Measurements from ENCODE around the gene ZNF92. TPM values are rescaled to one million over a fixed set of nuclear protein-coding genes. Genes with fewer than 3 reads are reported as not detected.
"Not testable (repeated sequence)": the region's sequence is repeated elsewhere in the genome, so short reads cannot be mapped to it uniquely, and the experiment has no call there.

Gene ZNF92
- total RNA-seq, 8 experiments from 2014 or later: 4.3 to 27.8 (median 16.0) TPM

- 29 to 80% (median 69%) methylated on average over 1 to 3 of the region's 3 CpGs; no CpG with 5 or more reads in 4 of the 10 experiments for WGBS, 10 experiments
- no peak for ATAC-seq (replicated peaks in 6 of 8)
- in situ Hi-C loops (cut with MboI; ENCODE audit: low pct_unique_long_range_greater_than_20kb in 2 of 9, low sequenced_read_pairs in 9 of 9, unreplicated experiment in 9 of 9): loop anchor here in 1 of 9 experiments (25.0 kb wide), 1 partner anchor 97 kb away; no protein-coding TSS in a partner anchor
- H3K4me1 ChIP-seq (replicated peaks in 1 of 2): no peaks in the 10 kb centered on the region
- no peak overlapping the region for H3K27ac ChIP-seq
- H3K4me3 ChIP-seq: no peak overlapping the region
Measured at GRCh38 chr7:65434307-65434706, 60.7 kb downstream of the ZNF92 start.

- no peaks in the 10 kb centered on the region for H3K4me1 ChIP-seq (replicated peaks in 1 of 2)
- in situ Hi-C loops (cut with MboI; ENCODE audit: low pct_unique_long_range_greater_than_20kb in 2 of 9, low sequenced_read_pairs in 9 of 9, unreplicated experiment in 9 of 9): loop anchor here in 1 of 9 experiments (25.0 kb wide), 1 partner anchor 99 kb away; no protein-coding TSS in a partner anchor
- no peak overlapping the region for H3K27ac ChIP-seq
- no peak overlapping the region for H3K4me3 ChIP-seq
- no peak for ATAC-seq (replicated peaks in 6 of 8)
Measured at GRCh38 chr7:65436163-65436562, 62.5 kb downstream of the ZNF92 start.

- 0 to 47% (median 17%) methylated on average over 1 to 2 of the region's 2 CpGs; no CpG with 5 or more reads in 5 of the 10 experiments for WGBS, 10 experiments
- in situ Hi-C loops (cut with MboI; ENCODE audit: low pct_unique_long_range_greater_than_20kb in 2 of 9, low sequenced_read_pairs in 9 of 9, unreplicated experiment in 9 of 9): loop anchor here in 1 of 9 experiments (25.0 kb wide), 1 partner anchor 101 kb away; no protein-coding TSS in a partner anchor
- ATAC-seq (replicated peaks in 6 of 8): peak in 5 of 8 experiments; percentile 58 to 100 (median 91)
- Histone ChIP-seq H3K4me1 (replicated peaks in 1 of 2) (no peaks in the 10 kb centered on the region), H3K4me3 (no peak overlapping the region), H3K27ac (no peak overlapping the region)
Measured at GRCh38 chr7:65438598-65438997, 64.9 kb downstream of the ZNF92 start.

- Histone ChIP-seq H3K4me1 (replicated peaks in 1 of 2) (no peaks in the 10 kb centered on the region), H3K4me3 (no peak overlapping the region), H3K27ac (no peak overlapping the region)
- in situ Hi-C loops (cut with MboI; ENCODE audit: low pct_unique_long_range_greater_than_20kb in 2 of 9, low sequenced_read_pairs in 9 of 9, unreplicated experiment in 9 of 9): loop anchor here in 1 of 9 experiments (25.0 kb wide), 1 partner anchor 104 kb away; no protein-coding TSS in a partner anchor
- ATAC-seq (replicated peaks in 6 of 8): no peak
Measured at GRCh38 chr7:65441010-65441409, 67.4 kb downstream of the ZNF92 start.

- Histone ChIP-seq H3K4me1 (replicated peaks in 1 of 2) (no peaks in the 10 kb centered on the region), H3K27ac (no peak overlapping the region), H3K4me3 (no peak overlapping the region)
- WGBS, 10 experiments: 80 to 100% methylated on average over 1 of the region's 1 CpG; no CpG with 5 or more reads in 8 of the 10 experiments
- ATAC-seq (replicated peaks in 6 of 8): peak in 2 of 8 experiments; percentile 22 to 62
- in situ Hi-C loops (cut with MboI; ENCODE audit: low pct_unique_long_range_greater_than_20kb in 2 of 9, low sequenced_read_pairs in 9 of 9, unreplicated experiment in 9 of 9): loop anchor here in 1 of 9 experiments (25.0 kb wide), 1 partner anchor 107 kb away; no protein-coding TSS in a partner anchor
Measured at GRCh38 chr7:65444205-65444842, 70.7 kb downstream of the ZNF92 start.

- in situ Hi-C loops (cut with MboI; ENCODE audit: low pct_unique_long_range_greater_than_20kb in 2 of 9, low sequenced_read_pairs in 9 of 9, unreplicated experiment in 9 of 9): loop anchor here in 1 of 9 experiments (25.0 kb wide), 1 partner anchor 108 kb away; no protein-coding TSS in a partner anchor
- no peak overlapping the region for H3K27ac ChIP-seq
- no peak overlapping the region for H3K4me3 ChIP-seq
- WGBS, 10 experiments: 0 to 100% (median 47%) methylated on average over 1 to 4 of the region's 4 CpGs; no CpG with 5 or more reads in 4 of the 10 experiments
- ATAC-seq (replicated peaks in 6 of 8): peak in 1 of 8 experiments; percentile 41
- H3K4me1 ChIP-seq (replicated peaks in 1 of 2): no peaks in the 10 kb centered on the region
Measured at GRCh38 chr7:65444899-65445823, 71.5 kb downstream of the ZNF92 start.

- not testable (repeated sequence) for H3K27ac ChIP-seq; H3K4me1 ChIP-seq (replicated peaks in 1 of 2); H3K4me3 ChIP-seq; ATAC-seq (replicated peaks in 6 of 8)
- in situ Hi-C loops (cut with MboI; ENCODE audit: low pct_unique_long_range_greater_than_20kb in 2 of 9, low sequenced_read_pairs in 9 of 9, unreplicated experiment in 9 of 9): loop anchor here in 1 of 9 experiments (25.0 kb wide), 1 partner anchor 110 kb away; no protein-coding TSS in a partner anchor
- WGBS, 10 experiments: 47 to 80% (median 60%) methylated on average over 1 to 5 of the region's 8 CpGs; no CpG with 5 or more reads in 5 of the 10 experiments
Measured at GRCh38 chr7:65447041-65447440, 73.4 kb downstream of the ZNF92 start.

GRCh38 chr7:65448816-65449504 lies 75.3 kb downstream of the ZNF92 start:
- Histone ChIP-seq H3K4me3 (no peak overlapping the region), H3K4me1 (replicated peaks in 1 of 2) (no peaks in the 10 kb centered on the region), H3K27ac (no peak overlapping the region)
- in situ Hi-C loops (cut with MboI; ENCODE audit: low pct_unique_long_range_greater_than_20kb in 2 of 9, low sequenced_read_pairs in 9 of 9, unreplicated experiment in 9 of 9): loop anchor here in 1 of 9 experiments (25.0 kb wide), 1 partner anchor 112 kb away; no protein-coding TSS in a partner anchor
- ATAC-seq (replicated peaks in 6 of 8): peak in 5 of 8 experiments; percentile 19 to 96 (median 53)

- Histone ChIP-seq H3K4me3 (no peak overlapping the region), H3K4me1 (replicated peaks in 1 of 2) (no peaks in the 10 kb centered on the region), H3K27ac (no peak overlapping the region)
- no peak for ATAC-seq (replicated peaks in 6 of 8)
- in situ Hi-C loops (cut with MboI; ENCODE audit: low pct_unique_long_range_greater_than_20kb in 2 of 9, low sequenced_read_pairs in 9 of 9, unreplicated experiment in 9 of 9): loop anchor here in 1 of 9 experiments (25.0 kb wide), 1 partner anchor 112 kb away; no protein-coding TSS in a partner anchor
- WGBS, 10 experiments: 0 to 63% (median 20%) methylated on average over 1 to 2 of the region's 2 CpGs; no CpG with 5 or more reads in 1 of the 10 experiments
Measured at GRCh38 chr7:65449505-65449852, 75.8 kb downstream of the ZNF92 start.

Data from motor neuron (in vitro differentiated cells).